Fibroblast of lung (primary cell): Measurements from ENCODE around the gene DPP6. TPM values are rescaled to one million over a fixed set of nuclear protein-coding genes. Genes with fewer than 3 reads are reported as not detected.

ENCODE experiments used
- DNase-seq, 2 donors: peaks; one replicate each; pipeline versions ENCODE4 v3.0.0 to v3.0.0-alpha.2; 2010; ENCODE audit warnings: low read depth in 2 of 2
- H2AFZ ChIP-seq: 2 replicates; pipeline ENCODE4 v1.5.1; 2012; ENCODE audit warnings: low read length, control low read depth, inconsistent platforms
- H3K27ac ChIP-seq: 2 replicates; pipeline ENCODE4 v1.5.1; 2011; ENCODE audit warnings: low read length, control low read depth; ENCODE audit not compliant: insufficient read depth
- H3K27me3 ChIP-seq: 2 replicates; pipeline ENCODE4 v1.5.1; 2011; ENCODE audit warnings: mild to moderate bottlenecking, low read length; ENCODE audit not compliant: control insufficient read depth, insufficient read depth
- H3K36me3 ChIP-seq: 2 replicates; pipeline ENCODE4 v1.5.1; 2011; ENCODE audit warnings: low read length; ENCODE audit not compliant: control insufficient read depth, insufficient read depth
- H3K4me1 ChIP-seq: 2 replicates; pipeline ENCODE4 v1.5.1; 2011; ENCODE audit warnings: low read length; ENCODE audit not compliant: control insufficient read depth, insufficient read depth; ENCODE audit errors: extremely low read depth
- H3K4me2 ChIP-seq: 2 replicates; pipeline ENCODE4 v1.5.1; 2011; ENCODE audit warnings: low read length, control low read depth; ENCODE audit not compliant: insufficient read depth; ENCODE audit errors: extremely low read depth
- H3K4me3 ChIP-seq, 4 experiments: fragments of 200-600 bp in 1 of 4; sonication (generic) in 1 of 4; replicated peaks in 1 of 4; 2 replicates each; pipeline ENCODE4 v1.5.1; 2011 to 2016; ENCODE audit warnings: low read length in 4 of 4, low read depth in 3 of 4, mild to moderate bottlenecking in 3 of 4, control low read depth in 2 of 4, inconsistent platforms in 1 of 4, mixed read lengths in 1 of 4; ENCODE audit not compliant: insufficient read depth in 1 of 4; ENCODE audit errors: control extremely low read depth in 1 of 4
- H3K79me2 ChIP-seq: 2 replicates; pipeline ENCODE4 v1.5.1; 2012; ENCODE audit warnings: mild to moderate bottlenecking, low read length, inconsistent platforms; ENCODE audit not compliant: control insufficient read depth, insufficient read depth
- H3K9ac ChIP-seq: 2 replicates; pipeline ENCODE4 v1.5.1; 2011; ENCODE audit warnings: mild to moderate bottlenecking, low read length, control low read depth; ENCODE audit not compliant: insufficient read depth
- H3K9me3 ChIP-seq: 2 replicates; pipeline ENCODE4 v1.5.1; 2012; ENCODE audit warnings: low read depth, low read length; ENCODE audit not compliant: control insufficient read depth, insufficient read depth
- H4K20me1 ChIP-seq: 2 replicates; pipeline ENCODE4 v1.5.1; 2011; ENCODE audit warnings: low read length; ENCODE audit not compliant: control insufficient read depth, insufficient read depth; ENCODE audit errors: extremely low read depth
- EZH2 ChIP-seq: IDR thresholded peaks from 2 replicates; pipeline ENCODE4 v1.5.1; 2012; ENCODE audit warnings: low read length, control low read depth, mild to moderate bottlenecking; ENCODE audit errors: missing control alignments
- polyA plus RNA-seq, 2 donors: library from polyadenylated mRNA; depleted of rRNA in 1 of 2; stranded (reverse) in 1 of 2; unstranded in 1 of 2; fragments of >200 nt; gene quantifications; 2 replicates each; pipeline ENCODE4 v1.2.1, GENCODE V29; 2011 to 2012; ENCODE audit warnings: missing spikeins in 1 of 2
- total RNA-seq: library from RNA; depleted of rRNA; stranded (reverse); fragments of >200 nt; gene quantifications from 2 replicates; pipeline ENCODE4 v1.2.1, GENCODE V29; 2014
- TF ChIP-seq, protein P1 (sequence below), 2 donors: IDR thresholded peaks in 1 of 2; conservative IDR thresholded peaks in 1 of 2; 1 replicate in 1 of 2; 2 replicates in 1 of 2; pipeline ENCODE4 v1.5.1; 2011 to 2012; ENCODE audit warnings: low read length in 2 of 2, control low read depth in 1 of 2, inconsistent platforms in 1 of 2, low read depth in 1 of 2, mild to moderate bottlenecking in 1 of 2

Gene DPP6
- total and polyA plus RNA-seq, 2 donors (not counting 1 experiment from before 2014, with no cell fraction given): not detected

DNA sequence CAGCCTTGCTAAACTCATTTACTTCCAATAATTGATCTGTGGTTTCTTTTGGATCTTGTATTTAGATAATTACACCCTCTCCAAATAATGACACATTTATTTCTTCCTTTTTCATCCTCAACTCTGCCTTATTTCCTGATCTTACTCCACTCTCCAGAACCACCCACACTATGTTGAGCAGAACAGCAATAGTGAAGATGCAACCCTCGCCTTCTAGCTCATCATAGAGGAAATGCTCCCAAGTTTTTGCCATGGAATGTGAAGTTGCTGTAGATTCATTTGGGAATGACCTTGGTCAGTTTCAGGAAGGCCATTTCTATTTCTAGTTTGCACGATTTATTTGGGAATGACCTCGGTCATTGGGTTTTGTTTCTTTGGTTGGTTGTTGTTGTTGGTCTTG, 636.8 kb downstream of the DPP6 start:
- DNase-seq: no peak
- Histone ChIP-seq H3K27me3 (no peaks in the 10 kb centered on the region), H2AFZ (no peak overlapping the region), H3K9ac (no peak overlapping the region), H3K36me3 (no peaks in the 10 kb centered on the region), H3K27ac (no peak overlapping the region), H3K4me2 (no peak overlapping the region), H3K79me2 (no peaks in the 10 kb centered on the region), H3K4me3 (no peak overlapping the region), H3K4me1 (no peaks in the 10 kb centered on the region), H4K20me1 (no peaks in the 10 kb centered on the region), H3K9me3 (no peaks in the 10 kb centered on the region)
- TF ChIP-seq EZH2: no peak
- TF ChIP-seq, protein P1, sequence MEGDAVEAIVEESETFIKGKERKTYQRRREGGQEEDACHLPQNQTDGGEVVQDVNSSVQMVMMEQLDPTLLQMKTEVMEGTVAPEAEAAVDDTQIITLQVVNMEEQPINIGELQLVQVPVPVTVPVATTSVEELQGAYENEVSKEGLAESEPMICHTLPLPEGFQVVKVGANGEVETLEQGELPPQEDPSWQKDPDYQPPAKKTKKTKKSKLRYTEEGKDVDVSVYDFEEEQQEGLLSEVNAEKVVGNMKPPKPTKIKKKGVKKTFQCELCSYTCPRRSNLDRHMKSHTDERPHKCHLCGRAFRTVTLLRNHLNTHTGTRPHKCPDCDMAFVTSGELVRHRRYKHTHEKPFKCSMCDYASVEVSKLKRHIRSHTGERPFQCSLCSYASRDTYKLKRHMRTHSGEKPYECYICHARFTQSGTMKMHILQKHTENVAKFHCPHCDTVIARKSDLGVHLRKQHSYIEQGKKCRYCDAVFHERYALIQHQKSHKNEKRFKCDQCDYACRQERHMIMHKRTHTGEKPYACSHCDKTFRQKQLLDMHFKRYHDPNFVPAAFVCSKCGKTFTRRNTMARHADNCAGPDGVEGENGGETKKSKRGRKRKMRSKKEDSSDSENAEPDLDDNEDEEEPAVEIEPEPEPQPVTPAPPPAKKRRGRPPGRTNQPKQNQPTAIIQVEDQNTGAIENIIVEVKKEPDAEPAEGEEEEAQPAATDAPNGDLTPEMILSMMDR (conservative IDR thresholded peaks at IDR 0.05 in 1 of 2, IDR thresholded peaks at IDR 0.05 in 1 of 2; ENCODE audit: low read depth in 1 of 2, low read length in 2 of 2): no peak

DNA sequence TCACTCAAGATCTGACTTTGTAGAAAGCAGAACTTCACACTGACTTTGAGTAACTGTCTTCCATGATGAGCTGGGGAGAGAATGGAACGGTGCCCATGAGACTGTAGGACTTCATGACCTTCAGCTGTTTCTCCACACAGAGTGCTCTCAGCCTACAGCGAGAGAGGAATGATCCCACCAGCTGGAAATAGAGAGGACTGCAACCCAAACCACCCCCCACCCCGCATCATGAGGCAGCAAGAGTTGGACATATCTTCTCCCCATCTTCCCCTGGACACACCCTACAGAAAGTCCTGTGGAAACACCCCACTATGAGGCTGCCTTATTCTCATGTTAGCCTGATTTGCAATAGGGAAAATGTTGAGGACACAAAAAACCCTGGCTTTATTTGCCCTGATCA, 638.2 kb downstream of the DPP6 start:
- no peaks in the 10 kb centered on the region for H3K79me2 ChIP-seq
- no peak overlapping the region for H3K27ac ChIP-seq
- no peaks in the 10 kb centered on the region for H3K9me3 ChIP-seq
- H2AFZ ChIP-seq: no peak overlapping the region
- no peak overlapping the region for H3K9ac ChIP-seq
- no peak overlapping the region for H3K4me2 ChIP-seq
- no peaks in the 10 kb centered on the region for H3K27me3 ChIP-seq
- no peaks in the 10 kb centered on the region for H3K36me3 ChIP-seq
- no peaks in the 10 kb centered on the region for H4K20me1 ChIP-seq
- H3K4me3 ChIP-seq: no peak overlapping the region
- no peaks in the 10 kb centered on the region for H3K4me1 ChIP-seq
- no peak for TF ChIP-seq EZH2
- TF ChIP-seq, protein P1 (conservative IDR thresholded peaks at IDR 0.05 in 1 of 2, IDR thresholded peaks at IDR 0.05 in 1 of 2; ENCODE audit: low read depth in 1 of 2, low read length in 2 of 2): no peak
- DNase-seq: no peak

DNA sequence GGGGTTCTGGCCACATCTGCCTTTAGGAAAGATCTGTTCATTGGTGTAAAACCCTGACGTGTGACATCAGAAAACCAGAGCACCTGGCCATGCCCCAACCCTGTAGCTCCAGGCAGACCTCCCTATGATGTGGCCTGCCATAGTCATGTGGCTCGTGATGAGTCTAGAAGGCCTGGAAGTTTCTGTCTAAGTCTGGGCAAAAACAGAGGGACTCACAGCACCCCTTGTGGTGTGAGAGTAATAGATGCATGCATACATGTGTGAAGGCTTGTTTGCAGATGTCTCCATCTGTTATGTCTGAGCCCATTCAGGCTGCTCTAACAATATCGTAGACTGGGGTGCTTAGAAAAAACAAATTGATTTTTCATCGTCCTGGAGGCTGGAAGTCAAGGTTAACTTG, 641.5 kb downstream of the DPP6 start:
- no peaks in the 10 kb centered on the region for H4K20me1 ChIP-seq
- no peak overlapping the region for H2AFZ ChIP-seq
- no peak overlapping the region for H3K27ac ChIP-seq
- no peak overlapping the region for H3K4me2 ChIP-seq
- no peak for DNase-seq
- H3K9ac ChIP-seq: no peak overlapping the region
- no peaks in the 10 kb centered on the region for H3K27me3 ChIP-seq
- no peaks in the 10 kb centered on the region for H3K4me1 ChIP-seq
- H3K4me3 ChIP-seq: no peak overlapping the region
- H3K36me3 ChIP-seq: no peaks in the 10 kb centered on the region
- no peak for TF ChIP-seq EZH2
- TF ChIP-seq, protein P1 (conservative IDR thresholded peaks at IDR 0.05 in 1 of 2, IDR thresholded peaks at IDR 0.05 in 1 of 2; ENCODE audit: low read depth in 1 of 2, low read length in 2 of 2): no peak
- H3K9me3 ChIP-seq: no peaks in the 10 kb centered on the region
- no peaks in the 10 kb centered on the region for H3K79me2 ChIP-seq
